OCI-LY7 (cell line): ENCODE data around the gene RPGRIP1L.

ENCODE experiments used
- CTCF ChIP-seq: fragments of 200-600 bp; sonication (generic); conservative IDR thresholded peaks from 2 replicates; pipeline ENCODE4 v1.5.1; 2014; ENCODE audit warnings: mild to moderate bottlenecking, antibody characterized with exemption, low read length, moderate library complexity, mixed read lengths
- EZH2phosphoT487 ChIP-seq: fragments of 200-600 bp; sonication (generic); IDR thresholded peaks from 2 replicates; pipeline ENCODE4 v1.6.1; 2018; ENCODE audit warnings: low read depth, borderline replicate concordance, mild to moderate bottlenecking, mixed run types, antibody characterized with exemption, low read length, moderate library complexity, mixed read lengths

DNA sequence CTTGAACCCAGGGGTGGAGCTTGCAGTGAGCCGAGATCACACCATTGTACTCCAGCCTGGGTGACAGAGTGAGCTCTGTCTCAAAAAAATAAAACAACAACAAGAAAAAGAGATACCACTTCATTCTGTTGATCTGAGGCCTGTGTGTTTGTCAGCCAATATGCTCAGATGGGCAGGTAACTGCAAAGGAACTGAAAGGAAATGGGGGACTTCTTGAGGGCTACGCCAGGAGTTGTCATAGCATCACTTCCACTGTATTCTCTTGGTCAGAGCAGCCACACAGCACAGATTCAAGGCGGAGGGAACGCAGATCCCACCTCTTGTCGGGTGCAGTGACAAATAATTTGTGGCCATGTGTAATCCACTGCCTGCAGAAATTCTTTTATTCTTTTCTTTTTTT, 126.8 kb downstream of the RPGRIP1L start:
- TF ChIP-seq CTCF (no peak), EZH2phosphoT487 (no peak)
